HCT116 (cell line): Measurements from ENCODE around the gene UGT1A6. TPM values are rescaled to one million over a fixed set of nuclear protein-coding genes. Genes with fewer than 3 reads are reported as not detected.

Source experiments
- ATAC-seq: fragments of 200-7000 bp; cut with Tn5 transposase; 2 replicates; pipeline ENCODE4 v1.9.1; 2020; ENCODE audit warnings: mild to moderate bottlenecking, moderate library complexity
- BruUV-seq: library from RNA; stranded (reverse); fragments of 400-500 nt; replicated peaks from 2 replicates; lab custom pipeline; 2021; lab: Mats Ljungman, UMichigan
- CTCF ChIA-PET: fragments of 300-600 bp; sonication (Branson Sonifier 250); formaldehyde crosslinking; loops from one replicate; lab custom pipeline; 2021; ENCODE audit warnings: antibody characterized with exemption; lab: Charles Lee
- POLR2A ChIA-PET: fragments of 300-600, 350-600 bp; sonication (Branson Sonifier 250); formaldehyde crosslinking; loops from one replicate; lab custom pipeline; 2021; ENCODE audit warnings: antibody characterized with exemption; lab: Charles Lee
- RAD21 ChIA-PET, 2 experiments: fragments of 300-600 bp; sonication (Branson Sonifier 250); formaldehyde crosslinking; loops; one replicate each; lab custom pipeline; 2023; ENCODE audit warnings: low total read pairs in 2 of 2; ENCODE audit not compliant: uncharacterized antibody in 2 of 2, unreplicated experiment in 2 of 2, low non-redundant PET in 1 of 2; lab: Charles Lee
- DNase-seq: peaks from one replicate; pipeline ENCODE4 v3.0.0-alpha.2; 2010; ENCODE audit warnings: low read depth, low spot score
- H2AFZ ChIP-seq: fragments of 200-600 bp; shearing (Covaris generic), sonication (generic); 2 replicates; pipeline ENCODE4 v1.6.1; 2017; ENCODE audit warnings: low read depth, mixed run types, mixed read lengths, antibody characterized with exemption, low read length; ENCODE audit not compliant: poor library complexity, severe bottlenecking
- H3K27ac ChIP-seq: 2 replicates; pipeline ENCODE4 v1.5.1; 2012; ENCODE audit warnings: low read depth, low read length
- H3K27me3 ChIP-seq: fragments of 200-600 bp; sonication (generic); 2 replicates; pipeline ENCODE4 v1.6.1; 2016; ENCODE audit warnings: mixed run types, low read length, mixed read lengths; ENCODE audit not compliant: insufficient read depth
- H3K36me3 ChIP-seq, 2 experiments: fragments of 200-500 bp in 1 of 2; fragments of 200-600 bp in 1 of 2; sonication (Bioruptor generic) in 1 of 2; sonication (generic) in 1 of 2; 2 replicates each; pipeline versions ENCODE4 v1.5.1 to v1.6.1; 2014 to 2016; ENCODE audit warnings: low read length in 2 of 2, inconsistent platforms in 1 of 2, mixed read lengths in 1 of 2, mixed run types in 1 of 2; ENCODE audit not compliant: insufficient read depth in 2 of 2, control insufficient read depth in 1 of 2
- H3K4me1 ChIP-seq, 2 experiments: fragments of 200-600 bp in 1 of 2; sonication (generic) in 1 of 2; 2 replicates each; pipeline versions ENCODE4 v1.5.1 to v1.6.1; 2012 to 2017; ENCODE audit warnings: low read length in 2 of 2, inconsistent platforms in 1 of 2, mild to moderate bottlenecking in 1 of 2, mixed read lengths in 1 of 2, mixed run types in 1 of 2, moderate library complexity in 1 of 2; ENCODE audit not compliant: insufficient read depth in 2 of 2, control insufficient read depth in 1 of 2
- H3K4me2 ChIP-seq: fragments of 200-600 bp; sonication (generic); 2 replicates; pipeline ENCODE4 v1.6.1; 2017; ENCODE audit warnings: mixed run types, low read length, mixed read lengths
- H3K4me3 ChIP-seq, 2 experiments: fragments of 200-600 bp in 1 of 2; sonication (generic) in 1 of 2; replicated peaks in 1 of 2; 2 replicates each; pipeline ENCODE4 v1.5.1; 2011 to 2016; ENCODE audit warnings: low read length in 2 of 2, control low read depth in 1 of 2, low read depth in 1 of 2, mild to moderate bottlenecking in 1 of 2, mixed read lengths in 1 of 2, mixed run types in 1 of 2
- H3K79me2 ChIP-seq: fragments of 200-600 bp; sonication (generic); 2 replicates; pipeline ENCODE4 v1.6.1; 2017; ENCODE audit warnings: mild to moderate bottlenecking, mixed run types, low read length, moderate library complexity, mixed read lengths; ENCODE audit not compliant: insufficient read depth
- H3K9ac ChIP-seq: fragments of 200-600 bp; sonication (generic); 2 replicates; pipeline ENCODE4 v1.6.1; 2016; ENCODE audit warnings: low read length, mixed read lengths
- H3K9me2 ChIP-seq: fragments of 200-600 bp; sonication (generic), shearing (Covaris generic); 2 replicates; pipeline ENCODE4 v1.6.1; 2017; ENCODE audit warnings: mixed run types, mild to moderate bottlenecking, moderate library complexity; ENCODE audit not compliant: insufficient read depth
- H3K9me3 ChIP-seq, 2 experiments: fragments of 200-500 bp in 1 of 2; fragments of 200-600 bp in 1 of 2; sonication (Bioruptor generic) in 1 of 2; sonication (generic) in 1 of 2; 2 replicates each; pipeline ENCODE4 v1.6.1; 2014 to 2017; ENCODE audit warnings: low read length in 2 of 2, mixed read lengths in 2 of 2, inconsistent platforms in 1 of 2, low read depth in 1 of 2, mild to moderate bottlenecking in 1 of 2, mixed run types in 1 of 2, moderate library complexity in 1 of 2; ENCODE audit not compliant: control insufficient read depth in 1 of 2, insufficient read depth in 1 of 2
- H4K20me1 ChIP-seq: fragments of 200-600 bp; sonication (generic), shearing (Covaris generic); 2 replicates; pipeline ENCODE4 v1.6.1; 2017; ENCODE audit warnings: mixed run types, mild to moderate bottlenecking, moderate library complexity; ENCODE audit not compliant: insufficient read depth
- ATF3 ChIP-seq: IDR thresholded peaks from 2 replicates; pipeline ENCODE4 v1.6.1; 2012
- CBX3 ChIP-seq: IDR thresholded peaks from 2 replicates; pipeline ENCODE4 v1.6.1; 2012; ENCODE audit warnings: low read depth
- CEBPB ChIP-seq: IDR thresholded peaks from 2 replicates; pipeline ENCODE4 v1.6.1; 2012; ENCODE audit warnings: low read depth
- EGR1 ChIP-seq: IDR thresholded peaks from 2 replicates; pipeline ENCODE4 v1.6.1; 2012; ENCODE audit warnings: low read depth
- ELF1 ChIP-seq: IDR thresholded peaks from 2 replicates; pipeline ENCODE4 v1.6.1; 2012; ENCODE audit warnings: low read depth, borderline replicate concordance
- EZH2 ChIP-seq: fragments of 200-600 bp; sonication (generic); IDR thresholded peaks from 2 replicates; pipeline ENCODE4 v1.6.1; 2017; ENCODE audit warnings: antibody characterized with exemption, mixed run types
- EZH2phosphoT487 ChIP-seq: fragments of 200-600 bp; IDR thresholded peaks from 2 replicates; pipeline ENCODE4 v1.6.1; 2018; ENCODE audit warnings: antibody characterized with exemption, borderline replicate concordance
- FOSL1 ChIP-seq: IDR thresholded peaks from 2 replicates; pipeline ENCODE4 v1.6.1; 2012; ENCODE audit warnings: low read depth
- MAX ChIP-seq: IDR thresholded peaks from 2 replicates; pipeline ENCODE4 v1.6.1; 2012
- POLR2A ChIP-seq: IDR thresholded peaks from 2 replicates; pipeline ENCODE4 v1.7.0; 2011; ENCODE audit warnings: borderline replicate concordance; ENCODE audit not compliant: insufficient read depth, insufficient read length; ENCODE audit errors: extremely low read depth
- POLR2AphosphoS5 ChIP-seq: IDR thresholded peaks from 2 replicates; pipeline ENCODE4 v1.6.1; 2011; ENCODE audit warnings: mild to moderate bottlenecking, low read depth, low read length, moderate library complexity
- RAD21 ChIP-seq: IDR thresholded peaks from 2 replicates; pipeline ENCODE4 v1.6.1; 2012; ENCODE audit warnings: low read depth, mild to moderate bottlenecking
- SIN3A ChIP-seq: IDR thresholded peaks from 2 replicates; pipeline ENCODE4 v1.6.1; 2012; ENCODE audit warnings: low read depth
- SP1 ChIP-seq: IDR thresholded peaks from 2 replicates; pipeline ENCODE4 v1.6.1; 2012; ENCODE audit warnings: low read depth
- TCF7L2 ChIP-seq: IDR thresholded peaks from 2 replicates; pipeline ENCODE4 v1.7.0; 2011; ENCODE audit warnings: borderline replicate concordance, inconsistent platforms; ENCODE audit not compliant: insufficient read depth, insufficient read length; ENCODE audit errors: extremely low read depth
- YY1 ChIP-seq: IDR thresholded peaks from 2 replicates; pipeline ENCODE4 v1.6.1; 2011; ENCODE audit warnings: low read length, low read depth, moderate library complexity, mild to moderate bottlenecking; ENCODE audit not compliant: insufficient replicate concordance; ENCODE audit errors: extremely low read depth
- ZFX ChIP-seq: fragments of 450-650 bp; IDR thresholded peaks from 2 replicates; pipeline ENCODE4 v1.6.1; 2017
- intact Hi-C: fragments of 100-400 bp; cut with micrococcal nuclease; formaldehyde crosslinking; loops from 2 replicates; pipeline ENCODE4 v1.10.0; 2022
- total RNA-seq: library from RNA; stranded (reverse); gene quantifications from one replicate; pipeline ENCODE4 v1.2.1, GENCODE V29; 2021; ENCODE audit not compliant: unreplicated experiment

UGT1A6 gene
- total RNA-seq, 1 experiment from 2014 or later, result not detected

- H3K4me3 ChIP-seq, result no peak overlapping the region
- no peaks in the 10 kb centered on the region for H4K20me1 ChIP-seq
- no peak overlapping the region for H3K27ac ChIP-seq
- H3K4me2 ChIP-seq, result no peak overlapping the region
- H3K9me2 ChIP-seq, result no peaks in the 10 kb centered on the region
- DNase-seq (no peak), ATAC-seq (no peak)
- H3K9me3 ChIP-seq, result no peaks in the 10 kb centered on the region
- H3K79me2 ChIP-seq, result no peaks in the 10 kb centered on the region
- no peaks in the 10 kb centered on the region for H3K27me3 ChIP-seq
- intact Hi-C loops, result no loop called here
- no peak overlapping the region for H3K9ac ChIP-seq
- RAD21 ChIA-PET, result no interaction called here
- BruUV-seq, result no TSS peak
- CTCF ChIA-PET, result no interaction called here
- H3K4me1 ChIP-seq, result peaks cover 0 to 10% of the 10 kb centered on the region in 2 experiments; a peak in 2 of 4 replicates
- TF ChIP-seq POLR2A, result no peak
- no peak for TF ChIP-seq CEBPB
- TF ChIP-seq FOSL1, result no peak
- no peak for TF ChIP-seq POLR2AphosphoS5
- TF ChIP-seq ATF3, result no peak
- no peak for TF ChIP-seq ELF1
- TF ChIP-seq EZH2, result no peak
- no peak for TF ChIP-seq RAD21
- TF ChIP-seq MAX, result no peak
- TF ChIP-seq SIN3A, result no peak
- TF ChIP-seq EZH2phosphoT487, result no peak
- no peak for TF ChIP-seq CBX3
- no peak for TF ChIP-seq YY1
- TF ChIP-seq ZFX, result no peak
- no peak for TF ChIP-seq SP1
- TF ChIP-seq TCF7L2, result no peak
- no peak for TF ChIP-seq EGR1
- H3K36me3 ChIP-seq, result no peaks in the 10 kb centered on the region
- POLR2A ChIA-PET, result no interaction called here
- no peak overlapping the region for H2AFZ ChIP-seq
Observed at GRCh38 chr2:233761040-233761769, 68.5 kb downstream of the UGT1A6 start.
